HG03575 (cell line): Measurements from ENCODE around the gene NR2C2.

Experiments used
- ATAC-seq: cut with Tn5 transposase; IDR thresholded peaks from one replicate; pipeline ENCODE4 v1.9.1; 2021; ENCODE audit not compliant: unreplicated experiment, insufficient number of reproducible peaks, low FRiP score; ENCODE audit errors: extremely low read depth

Gene NR2C2

DNA sequence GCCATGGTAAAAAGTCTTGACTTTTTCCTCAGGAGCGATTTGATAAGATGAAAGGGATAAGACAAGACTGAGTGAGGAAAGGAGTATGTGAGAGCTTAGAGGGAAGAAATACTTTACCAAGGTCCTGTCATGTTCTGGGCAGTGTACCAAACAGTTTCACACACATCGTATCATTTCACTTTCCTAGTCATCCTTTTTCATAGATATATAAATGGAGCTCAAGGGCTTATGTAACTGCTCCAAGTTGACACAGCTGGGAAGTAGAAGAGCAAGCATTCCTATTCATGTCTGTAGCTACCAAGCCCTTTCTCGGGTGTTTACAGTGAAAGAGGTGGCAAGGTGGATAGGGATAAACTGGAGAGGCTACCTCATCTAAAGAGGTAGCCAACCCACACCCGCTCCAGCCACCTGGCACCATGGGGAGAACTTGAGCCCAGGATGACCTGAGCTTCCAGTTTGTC, 60.3 kb downstream of the NR2C2 start:
- ATAC-seq, result no peak

DNA sequence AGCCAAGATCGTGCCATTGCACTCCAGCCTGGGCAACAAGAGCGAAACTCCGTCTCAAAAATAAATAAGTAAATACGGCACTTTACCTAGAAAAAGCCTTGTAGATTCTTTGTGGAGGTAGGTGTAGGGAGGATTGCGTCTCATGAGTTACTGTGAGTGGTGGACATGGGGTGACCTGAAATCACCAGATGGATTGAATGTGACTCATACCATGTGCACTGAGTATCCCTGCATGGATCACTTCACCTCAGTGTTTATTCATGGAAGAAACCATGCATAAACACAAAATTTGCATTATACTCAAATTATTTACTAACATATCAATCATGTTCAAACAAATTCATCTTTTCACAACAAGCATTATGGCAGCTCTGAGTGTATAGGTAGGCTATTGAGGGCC, 61.8 kb downstream of the NR2C2 start:
- no peak for ATAC-seq

DNA sequence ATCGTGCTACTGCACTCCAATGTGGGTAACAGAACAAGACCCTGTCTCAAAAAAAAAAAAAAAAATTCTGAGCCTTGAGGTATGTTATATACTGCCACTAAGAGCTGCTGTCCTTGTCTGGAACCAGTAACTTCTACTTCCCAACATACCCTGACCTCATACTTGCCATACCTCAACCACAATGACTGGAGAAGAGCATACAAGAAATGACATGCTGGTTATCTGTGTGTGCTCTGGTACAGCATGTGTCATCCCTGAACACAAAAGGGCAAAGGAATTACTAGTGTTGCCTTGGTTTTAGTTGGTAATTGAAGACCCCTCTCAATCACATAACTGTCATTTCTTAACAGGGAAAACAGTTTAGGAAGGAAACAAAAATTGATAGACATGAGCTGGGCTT, 63.3 kb downstream of the NR2C2 start:
- ATAC-seq, result no peak

DNA sequence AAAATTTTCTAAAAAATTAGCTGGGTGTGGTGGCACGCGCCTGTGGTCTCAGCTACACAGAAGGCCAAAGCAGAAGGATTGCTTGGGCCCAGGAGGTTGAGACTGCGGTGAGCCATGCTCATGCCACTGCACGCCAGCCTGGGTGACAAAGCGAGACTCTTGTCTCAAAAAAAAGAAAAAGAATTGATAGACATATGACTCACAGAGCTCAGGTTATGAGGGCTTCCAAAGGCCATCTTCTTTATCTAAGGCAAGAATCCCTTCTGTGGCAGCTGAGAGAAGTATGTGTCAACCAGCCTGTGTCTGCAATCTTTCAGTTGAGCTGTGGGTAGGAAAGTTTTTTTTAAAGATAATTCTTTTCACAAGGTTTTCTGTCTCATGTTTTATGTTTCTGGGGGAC, 63.8 kb downstream of the NR2C2 start:
- no peak for ATAC-seq

DNA sequence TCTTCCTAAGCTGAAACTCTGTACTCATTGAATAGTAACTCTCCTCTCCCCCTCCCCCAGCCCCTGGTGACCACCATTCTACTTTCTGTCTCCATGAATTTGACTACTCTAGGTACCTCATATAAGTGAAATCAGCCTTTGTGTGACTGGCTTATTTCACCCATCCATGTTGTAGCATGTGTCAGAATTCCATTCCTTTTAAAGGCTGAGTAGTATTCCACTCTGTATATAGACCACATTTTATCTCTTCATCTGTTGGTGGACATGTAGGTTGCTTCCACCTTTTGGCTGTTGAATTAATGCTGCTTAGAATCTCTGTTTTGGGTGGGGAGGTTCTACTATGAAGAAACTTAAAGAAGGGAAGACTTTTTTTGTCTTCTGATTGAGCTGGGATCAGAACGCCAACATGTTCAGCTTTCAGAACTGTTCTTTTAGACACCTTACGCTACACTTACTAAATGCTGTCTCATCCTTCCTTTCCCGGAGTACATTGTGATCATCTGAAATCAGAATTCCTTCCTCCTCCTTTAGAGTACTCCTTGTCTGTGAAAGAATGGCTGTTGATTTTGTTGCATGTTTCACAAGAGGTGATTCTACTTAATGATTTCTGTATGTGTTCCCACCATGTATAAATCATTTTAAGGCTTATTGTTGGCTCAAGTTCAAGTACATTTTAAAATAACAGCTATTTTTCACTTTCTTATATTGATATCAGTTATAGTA, 67.4 kb downstream of the NR2C2 start:
- ATAC-seq, result no peak

DNA sequence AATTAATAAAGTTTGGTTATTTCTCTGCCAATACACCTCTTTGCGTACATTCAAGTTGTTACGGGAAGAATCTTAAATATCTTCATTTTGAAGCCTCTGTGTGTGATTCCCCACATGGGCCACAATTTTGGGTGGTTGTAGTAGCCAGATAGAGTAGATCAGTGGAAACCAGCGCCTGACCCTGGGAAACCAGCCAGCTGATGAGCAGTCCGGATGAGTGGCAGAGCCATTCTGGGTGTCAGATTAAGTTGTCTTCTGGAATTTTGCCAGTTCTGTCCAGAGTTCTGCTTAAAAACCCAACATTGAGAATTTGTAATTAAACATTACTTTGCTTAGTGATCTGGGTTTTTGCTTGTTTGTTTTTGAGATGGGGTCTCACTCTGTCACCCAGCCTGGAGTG, 68.1 kb downstream of the NR2C2 start:
- no peak for ATAC-seq

DNA sequence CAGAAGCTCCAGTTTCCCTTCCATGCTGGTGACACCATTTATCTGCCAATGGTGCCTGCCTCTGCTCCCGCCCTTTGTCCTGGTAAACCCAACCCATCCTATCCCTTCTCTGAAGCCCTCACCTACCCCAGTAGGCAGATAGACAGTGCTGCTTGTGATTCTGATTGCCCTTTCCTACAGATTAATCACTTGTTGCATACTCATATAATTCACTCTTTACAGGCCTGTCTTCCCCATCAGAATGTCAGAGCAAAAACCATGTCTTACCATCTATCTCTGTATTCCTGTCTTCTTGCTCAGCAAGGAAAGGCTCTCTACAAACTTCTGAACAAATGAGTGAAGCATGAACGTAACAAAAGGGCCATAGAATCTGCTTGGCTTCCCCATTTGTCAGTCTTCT, 69.8 kb downstream of the NR2C2 start:
- no peak for ATAC-seq

DNA sequence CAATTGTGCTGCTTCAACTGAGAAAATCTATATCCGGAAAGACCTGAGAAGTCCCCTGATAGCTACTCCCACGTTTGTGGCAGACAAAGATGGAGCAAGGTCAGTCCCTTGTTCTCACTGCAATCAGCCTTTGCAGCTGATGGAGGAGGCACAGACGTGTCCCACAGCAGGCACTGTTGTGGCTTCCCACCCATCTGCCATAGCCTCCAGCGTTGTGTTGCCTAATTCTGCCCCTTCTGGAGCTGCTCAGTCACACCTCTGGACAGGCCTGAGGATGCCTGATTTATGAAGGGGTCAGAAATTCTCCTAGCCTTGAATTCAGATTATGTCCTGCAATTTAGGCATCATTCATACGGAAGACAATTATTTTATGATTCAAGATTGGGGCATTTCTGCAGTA, 75.9 kb downstream of the NR2C2 start:
- ATAC-seq, result no peak

DNA sequence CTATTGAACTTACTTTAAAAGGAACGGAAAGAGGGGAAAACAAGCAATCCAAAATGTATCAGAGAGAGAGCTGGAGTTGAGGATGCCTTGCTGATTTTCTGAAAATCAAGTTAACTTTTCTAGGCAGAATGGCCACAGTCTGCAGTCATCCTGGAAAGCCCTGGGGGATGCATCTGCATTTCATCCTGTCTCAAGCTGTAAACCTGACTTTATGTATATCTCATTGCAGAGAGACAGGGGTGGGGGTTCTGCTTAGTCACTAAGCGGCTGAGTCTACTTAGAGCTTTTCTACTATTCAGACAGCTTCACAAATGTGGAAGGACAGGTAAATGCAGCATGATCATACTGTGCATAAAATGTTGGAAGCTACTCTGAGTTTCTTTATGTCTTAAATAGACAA, 76.3 kb downstream of the NR2C2 start:
- ATAC-seq, result no peak

DNA sequence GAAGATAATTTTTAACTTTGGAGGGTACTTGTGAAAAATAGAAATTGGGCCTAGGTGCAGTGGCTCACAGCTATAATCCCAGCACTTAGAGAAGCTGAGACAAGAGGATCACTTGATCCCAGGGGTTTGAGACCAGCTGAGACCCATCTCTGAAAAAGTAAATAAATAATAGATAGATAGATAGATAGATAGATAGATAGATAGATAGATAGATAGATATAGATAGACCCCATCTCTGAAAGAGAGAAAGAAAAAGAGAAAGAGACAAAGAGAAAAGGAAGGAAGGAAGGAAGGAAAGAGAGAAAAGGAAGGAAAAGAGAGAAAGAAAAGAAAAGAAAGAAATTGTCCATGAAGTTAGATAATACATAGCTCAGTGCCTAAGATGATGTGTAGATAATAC, 82.2 kb downstream of the NR2C2 start:
- no peak for ATAC-seq

DNA sequence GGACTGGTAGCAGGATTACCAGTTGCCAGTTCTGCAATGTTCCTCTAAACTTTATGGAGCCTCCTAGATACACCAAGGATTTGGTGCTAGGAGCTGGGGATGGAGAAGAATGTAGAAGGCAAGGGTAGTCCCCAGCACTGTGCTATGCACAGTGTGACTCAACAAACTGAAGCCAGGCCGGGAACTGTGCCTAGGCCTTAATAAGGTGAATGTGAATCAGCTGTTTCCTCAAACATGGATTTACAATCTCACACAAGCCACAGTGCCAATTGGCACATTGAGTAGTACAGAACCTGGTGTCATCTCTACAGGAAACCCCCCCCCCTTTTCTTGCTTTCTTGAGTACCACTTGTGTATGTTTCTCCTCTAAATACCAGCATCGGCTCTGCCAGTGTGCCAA, 85.3 kb downstream of the NR2C2 start:
- ATAC-seq, result no peak

DNA sequence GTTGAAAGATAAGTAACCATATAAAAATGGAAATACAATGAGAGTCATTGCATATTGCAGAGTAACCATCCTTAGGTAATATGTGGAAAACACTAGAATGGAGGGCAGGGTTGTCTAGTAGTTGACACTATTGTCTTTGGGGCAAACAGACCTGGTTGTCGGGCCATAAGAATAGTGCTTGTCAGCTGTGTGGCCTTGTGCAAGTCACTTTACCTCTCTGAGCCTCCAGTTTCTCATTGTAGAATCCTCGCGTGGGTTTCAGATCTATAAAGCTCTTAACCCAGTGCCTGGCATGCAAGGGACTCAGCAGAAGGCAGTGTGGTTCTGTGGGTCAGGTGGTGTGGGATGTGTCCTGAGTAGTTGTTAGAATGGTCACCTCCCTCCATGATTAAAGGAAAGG, 85.7 kb downstream of the NR2C2 start:
- ATAC-seq, result no peak

DNA sequence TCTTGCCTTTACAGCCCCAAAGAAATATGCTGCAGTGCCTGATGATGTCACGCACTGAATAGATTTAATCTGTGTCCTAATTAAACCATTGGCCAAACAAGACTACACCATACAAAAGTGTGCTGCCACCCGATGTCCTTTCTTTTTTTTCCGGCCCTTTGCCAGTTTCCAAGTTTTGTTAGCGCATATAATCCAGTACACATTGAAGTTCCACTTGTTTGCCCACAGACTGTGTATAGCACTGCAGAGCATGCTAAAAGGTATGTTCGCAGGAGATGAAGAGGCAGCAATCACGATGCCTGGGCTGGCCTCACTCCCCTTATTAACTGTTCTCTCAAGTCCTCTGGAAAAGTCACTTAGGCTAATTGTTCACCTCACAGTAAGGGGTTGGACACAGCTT, 90.9 kb downstream of the NR2C2 start:
- no peak for ATAC-seq

DNA sequence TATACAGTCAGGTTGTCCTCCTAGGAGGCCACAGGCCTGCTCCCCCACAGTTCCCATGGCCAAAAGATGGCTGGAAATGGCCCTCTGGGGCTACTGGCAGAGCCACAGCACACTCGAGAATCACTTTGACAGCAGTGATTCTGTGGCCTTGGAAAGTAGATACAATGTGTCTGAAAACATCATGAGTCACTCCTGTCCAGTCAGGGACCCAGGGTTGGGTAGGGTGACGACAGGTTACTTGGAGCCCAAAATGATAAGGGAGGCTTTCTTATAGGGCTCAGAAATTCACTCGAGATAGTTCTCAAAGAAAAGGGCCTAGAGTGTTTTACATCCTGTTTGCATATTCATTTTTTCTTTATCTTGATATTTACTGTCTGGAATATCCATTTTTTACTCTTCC, 93.5 kb downstream of the NR2C2 start:
- no peak for ATAC-seq

DNA sequence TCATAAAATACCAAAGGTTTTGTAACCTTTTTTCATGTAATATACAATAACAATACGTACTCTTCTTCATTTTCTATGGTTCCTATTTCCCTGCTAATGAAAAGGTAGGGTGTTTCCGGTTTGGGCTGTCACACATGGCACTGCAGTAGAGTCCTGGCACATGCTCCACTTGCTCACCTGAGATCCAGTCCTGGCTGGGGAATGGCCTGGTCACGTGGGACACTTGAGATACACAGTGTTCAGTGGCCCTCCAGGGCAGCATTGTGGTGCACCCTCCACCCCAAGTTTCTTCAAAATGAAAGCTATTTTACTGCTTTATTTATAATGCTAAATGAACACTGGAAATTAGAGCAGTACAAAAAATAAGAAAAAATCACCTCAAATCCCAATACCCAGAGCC, 94.6 kb downstream of the NR2C2 start:
- no peak for ATAC-seq

DNA sequence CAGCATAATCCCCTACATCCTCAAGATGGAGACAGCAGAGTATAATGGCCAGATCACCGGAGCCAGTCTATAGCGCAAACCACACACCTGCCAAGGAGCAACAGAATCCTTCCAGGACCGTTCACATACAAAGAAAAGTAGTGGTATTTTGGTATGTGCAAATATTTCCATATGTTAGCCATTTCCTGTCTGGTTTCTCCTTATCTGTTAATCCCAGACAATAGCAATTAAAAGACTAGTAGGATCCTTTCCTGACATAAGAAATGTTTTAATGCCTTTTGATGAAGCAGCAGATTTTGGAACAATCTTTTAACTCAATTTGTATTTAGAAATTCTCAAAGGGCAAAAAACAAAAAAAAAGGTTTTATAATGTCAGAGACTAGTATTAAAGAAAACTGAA, 95.6 kb downstream of the NR2C2 start:
- no peak for ATAC-seq

DNA sequence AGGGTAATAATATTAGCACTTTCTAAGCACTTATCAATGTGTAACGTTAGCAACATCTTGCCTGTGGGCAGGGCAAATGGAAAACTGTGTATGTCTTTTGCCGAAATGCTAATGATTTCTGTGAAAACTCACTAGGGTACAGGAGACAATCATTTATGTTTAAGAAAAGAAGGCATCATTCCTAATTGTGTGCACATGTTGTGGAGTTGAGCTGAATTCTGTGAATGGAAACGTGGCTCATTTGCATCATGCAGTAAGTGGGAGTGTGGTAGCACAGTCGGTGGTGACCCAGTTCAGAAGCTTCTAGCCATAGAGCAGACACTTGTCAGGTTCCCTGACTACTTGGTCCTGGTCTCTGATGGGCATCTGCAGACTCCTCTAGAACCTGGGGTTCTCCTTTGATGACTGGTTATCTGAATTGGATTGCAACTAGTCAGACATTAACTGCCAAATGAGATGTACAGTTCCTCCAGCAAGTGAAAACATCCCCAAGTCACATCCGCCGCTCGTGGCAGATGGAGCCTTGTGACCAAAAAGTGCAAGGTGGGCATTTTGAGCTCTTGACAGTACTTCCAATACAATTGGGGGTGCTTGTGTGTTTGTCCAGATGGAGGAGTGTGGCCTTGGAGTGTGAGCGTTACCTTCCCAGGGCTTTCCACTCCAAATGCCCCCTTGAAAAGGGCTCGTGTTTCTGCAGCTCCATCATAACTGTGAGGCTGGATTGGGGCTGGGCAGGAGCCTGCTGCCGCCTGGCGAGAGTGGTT, 96.2 kb downstream of the NR2C2 start:
- ATAC-seq, result no peak

DNA sequence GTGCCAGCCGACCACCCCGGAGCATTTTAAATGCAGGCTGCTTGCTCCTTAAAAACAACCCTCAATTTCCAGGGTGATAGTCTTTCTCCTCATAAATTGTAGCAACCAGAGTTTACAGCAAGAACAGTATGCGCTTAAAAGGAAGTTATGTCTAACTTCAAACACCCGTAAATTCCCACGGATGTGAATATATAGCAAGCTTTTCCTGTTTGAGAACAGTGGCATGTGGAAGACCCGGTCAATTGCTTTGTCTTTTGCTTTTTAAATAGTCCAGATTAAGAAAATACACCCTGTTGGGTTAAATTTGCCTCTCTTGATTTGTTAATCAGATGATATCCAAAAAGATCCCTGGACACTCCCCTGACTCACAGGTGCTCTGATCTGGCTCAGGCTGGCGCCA, 96.9 kb downstream of the NR2C2 start:
- no peak for ATAC-seq

DNA sequence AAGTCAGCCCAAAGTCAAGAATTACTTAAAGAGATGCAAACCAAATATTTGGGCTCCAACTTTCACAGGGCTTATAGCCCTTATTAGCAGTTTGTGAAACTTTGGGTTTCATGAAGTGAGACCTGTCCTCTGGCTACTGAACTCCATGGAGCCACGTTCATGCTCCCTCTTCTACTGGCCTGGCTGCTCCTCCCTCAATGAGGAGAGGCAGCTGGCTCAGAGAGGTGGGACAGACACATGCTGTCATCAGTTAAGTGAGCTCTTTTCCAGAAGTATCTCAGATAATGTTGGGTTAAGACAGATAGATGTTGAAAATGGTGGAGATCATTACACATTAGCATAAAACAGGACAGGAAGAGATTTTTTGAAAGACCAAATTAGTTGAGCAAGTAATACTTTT, 98.3 kb downstream of the NR2C2 start:
- ATAC-seq, result no peak

DNA sequence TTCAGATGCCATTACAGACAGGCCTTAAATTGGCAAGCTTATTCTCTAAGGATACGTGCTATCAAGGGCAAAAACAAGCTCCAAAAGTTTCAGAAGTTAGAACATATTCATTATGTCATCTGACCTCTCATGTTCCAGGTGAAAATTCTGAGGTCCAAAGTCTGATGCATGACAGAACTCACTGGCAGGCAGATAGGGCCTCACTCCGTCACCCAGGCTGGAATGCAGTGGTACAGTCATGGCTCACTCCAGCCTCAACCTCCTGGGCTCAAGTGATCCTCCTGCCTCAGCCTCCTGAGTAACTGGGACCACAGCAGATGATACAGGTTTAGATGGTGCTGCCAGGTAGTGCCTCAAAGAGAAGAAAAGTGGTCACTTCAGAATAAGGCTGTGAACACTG, 102.2 kb downstream of the NR2C2 start:
- ATAC-seq, result no peak
